ENCODE data around the gene ADIPOQ.

GRCh38 chr3:186849374-186849975 lies 7.0 kb downstream of the ADIPOQ start:
- TF ChIP-seq CTCF (IDR thresholded peaks at IDR 0.05) (peak in 1 of 3 experiments; percentile 16), POLR2A (IDR thresholded peaks at IDR 0.05) (no peak)
